CD4-positive, alpha-beta T cell treated with Interleukin-6 at 100 ng/mL for 8 hours (primary cell): ENCODE measurements around the gene NECAB3.

Source experiments
- DNase-seq: peaks from one replicate; pipeline ENCODE4 v3.0.0-alpha.2; 2020; ENCODE audit warnings: mixed read lengths, low spot score

The NECAB3 gene

GRCh38 chr20:33609504-33609903, 64.7 kb downstream of the NECAB3 start:
- no peak for DNase-seq
